ENCODE measurements around the gene LDAH.

LDAH gene

GRCh38 chr2:20671036-20671735, 151.7 kb downstream of the LDAH start:
- TF ChIP-seq ISL1 (CRISPR knock-in tag; IDR thresholded peaks at IDR 0.05) (no peak), ZNF70 (CRISPR knock-in tag; IDR thresholded peaks at IDR 0.05) (no peak), PPARA (CRISPR knock-in tag; IDR thresholded peaks at IDR 0.05; ENCODE audit: borderline replicate concordance) (no peak)
- ATAC-seq = no peak

- ATAC-seq = no peak
- TF ChIP-seq OSR1 (CRISPR knock-in tag; IDR thresholded peaks at IDR 0.05) = no peak
- no peak for TF ChIP-seq RARB (CRISPR knock-in tag; IDR thresholded peaks at IDR 0.05)
- no peak for TF ChIP-seq ISL1 (CRISPR knock-in tag; IDR thresholded peaks at IDR 0.05)
- TF ChIP-seq PATZ1 (CRISPR knock-in tag; IDR thresholded peaks at IDR 0.05; ENCODE audit: borderline replicate concordance) = no peak
- no peak for TF ChIP-seq ZFP3 (CRISPR knock-in tag; IDR thresholded peaks at IDR 0.05)
- no peak for TF ChIP-seq SNAI2 (CRISPR knock-in tag; IDR thresholded peaks at IDR 0.05)
- no peak for TF ChIP-seq TSHZ2 (CRISPR knock-in tag; IDR thresholded peaks at IDR 0.05)
- no peak for TF ChIP-seq TOX (CRISPR knock-in tag; IDR thresholded peaks at IDR 0.05; ENCODE audit: borderline replicate concordance)
- no peak for TF ChIP-seq PPARA (CRISPR knock-in tag; IDR thresholded peaks at IDR 0.05; ENCODE audit: borderline replicate concordance)
- no peak for TF ChIP-seq ZNF565 (CRISPR knock-in tag; conservative IDR thresholded peaks at IDR 0.05; ENCODE audit: low read depth)
- TF ChIP-seq TCF4 (CRISPR knock-in tag; IDR thresholded peaks at IDR 0.05; ENCODE audit: borderline replicate concordance) = no peak
- no peak for TF ChIP-seq ZFP30 (CRISPR knock-in tag; IDR thresholded peaks at IDR 0.05)
These were observed 152.4 kb downstream of the LDAH start for GRCh38 chr2:20670315-20671035.

- no peak for TF ChIP-seq RARB (CRISPR knock-in tag; IDR thresholded peaks at IDR 0.05)
- no peak for TF ChIP-seq GLIS3 (CRISPR knock-in tag; IDR thresholded peaks at IDR 0.05)
- TF ChIP-seq TCF4 (CRISPR knock-in tag; IDR thresholded peaks at IDR 0.05; ENCODE audit: borderline replicate concordance) = no peak
- TF ChIP-seq BACH2 (CRISPR knock-in tag; IDR thresholded peaks at IDR 0.05; ENCODE audit: borderline replicate concordance) = no peak
- TF ChIP-seq CREB5 (CRISPR knock-in tag; IDR thresholded peaks at IDR 0.05; ENCODE audit: low read depth) = no peak
- TF ChIP-seq PATZ1 (CRISPR knock-in tag; IDR thresholded peaks at IDR 0.05; ENCODE audit: borderline replicate concordance) = no peak
- no peak for TF ChIP-seq ZNF70 (CRISPR knock-in tag; IDR thresholded peaks at IDR 0.05)
- TF ChIP-seq TSHZ2 (CRISPR knock-in tag; IDR thresholded peaks at IDR 0.05) = no peak
- no peak for TF ChIP-seq ZNF8 (CRISPR knock-in tag; IDR thresholded peaks at IDR 0.05)
- TF ChIP-seq CSRNP3 (CRISPR knock-in tag; IDR thresholded peaks at IDR 0.05) = no peak
- TF ChIP-seq PPARA (CRISPR knock-in tag; IDR thresholded peaks at IDR 0.05; ENCODE audit: borderline replicate concordance) = no peak
- no peak for TF ChIP-seq POU6F1 (CRISPR knock-in tag; IDR thresholded peaks at IDR 0.05; ENCODE audit: borderline replicate concordance, low read depth)
- ATAC-seq = no peak
These were observed 153.2 kb downstream of the LDAH start for GRCh38 chr2:20669562-20670314.

All from SK-N-SH treated with all-trans-retinoic acid at 6 μM for 48 hours (cell line).